Adrenal gland (tissue), 5 donors: ENCODE results near the gene ICAM1.

Experiments
- CTCF ChIP-seq, 6 experiments: fragments of 450-650 bp in 4 of 6; fragments of 200-600 bp in 2 of 6; sonication (generic) in 1 of 6; IDR thresholded peaks; 1 replicate in 5 of 6; 2 replicates in 1 of 6; pipeline versions ENCODE4 v1.5.1 to v1.8.0; 2016 to 2021; ENCODE audit warnings: antibody characterized with exemption in 6 of 6, mild to moderate bottlenecking in 2 of 6, moderate library complexity in 1 of 6
- POLR2A ChIP-seq, 2 donors: fragments of 450-650 bp; IDR thresholded peaks; one replicate each; pipeline ENCODE4 v1.6.1; 2017; ENCODE audit warnings: antibody characterized with exemption in 2 of 2, mild to moderate bottlenecking in 2 of 2, moderate library complexity in 1 of 2
- donor health status: DM: no; HTN: no; CAD: no.

- TF ChIP-seq CTCF (IDR thresholded peaks at IDR 0.05) (no peak), POLR2A (IDR thresholded peaks at IDR 0.05) (no peak)
Observed at GRCh38 chr19:10295847-10296591, 25.1 kb downstream of the ICAM1 start.
